A549 (cell line): ENCODE results near the gene MOV10L1. TPM values are rescaled to one million over a fixed set of nuclear protein-coding genes. Genes with fewer than 3 reads are reported as not detected.

ENCODE experiments used
- ATAC-seq, 2 experiments: fragments of 200-7000 bp in 1 of 2; fragments of >200 bp in 1 of 2; cut with Nextera tagmentation in 1 of 2; cut with Tn5 transposase in 1 of 2; 3 replicates each; pipeline versions ENCODE4 v1.8.0 to v1.9.1; 2018 to 2020; ENCODE audit warnings: mild to moderate bottlenecking in 1 of 2, moderate library complexity in 1 of 2
- CTCF ChIA-PET: fragments of 300-600 bp; sonication (Branson Sonifier 250); formaldehyde crosslinking; extraction: SDS; loops from one replicate; lab custom pipeline; 2021; ENCODE audit warnings: antibody characterized with exemption, inconsistent platforms; lab: Yijun Ruan, JAX
- POLR2A ChIA-PET: fragments of 350-600 bp; formaldehyde crosslinking; extraction: SDS; loops from one replicate; lab custom pipeline; 2021; ENCODE audit warnings: antibody characterized with exemption, inconsistent platforms; lab: Yijun Ruan, JAX
- DNase-seq, 2 experiments: peaks; one replicate each; pipeline versions ENCODE4 v3.0.0 to v3.0.0-alpha.2; 2011 to 2016; ENCODE audit warnings: low read depth in 1 of 2, low spot score in 1 of 2
- FAIRE-seq: peaks from 2 replicates; lab custom pipeline; 2011; peaks lifted over from hg19 to GRCh38; lab: Jason Lieb, UNC
- H3K27ac ChIP-seq, 2 experiments: fragments of >200 bp; sonication (Bioruptor Twin); formaldehyde crosslinking; 3 replicates each; pipeline ENCODE4 v1.5.1; 2016 to 2017
- H3K4me1 ChIP-seq: fragments of >200 bp; sonication (Bioruptor Twin); formaldehyde crosslinking; 3 replicates; pipeline ENCODE4 v1.6.1; 2016
- H3K4me2 ChIP-seq: fragments of >200 bp; sonication (Bioruptor Twin); formaldehyde crosslinking; 3 replicates; pipeline ENCODE4 v1.6.1; 2016
- H3K4me3 ChIP-seq: fragments of >200 bp; sonication (Bioruptor Twin); formaldehyde crosslinking; 3 replicates; pipeline ENCODE4 v1.5.1; 2016
- H3K9me3 ChIP-seq: fragments of >200 bp; sonication (Bioruptor Twin); formaldehyde crosslinking; 3 replicates; pipeline ENCODE4 v1.6.1; 2016
- CBX8 ChIP-seq: fragments of 200-600 bp; sonication (generic); IDR thresholded peaks from 2 replicates; pipeline ENCODE4 v1.6.1; 2016
- CHD2 ChIP-seq: fragments of 150-350 bp; IDR thresholded peaks from 2 replicates; pipeline ENCODE4 v1.6.1; 2014; ENCODE audit warnings: low read length; ENCODE audit not compliant: partially characterized antibody
- CTCF ChIP-seq: fragments of >200 bp; sonication (Bioruptor Twin); formaldehyde crosslinking; IDR thresholded peaks from 3 replicates; pipeline ENCODE4 v1.5.1; 2016
- E2F6 ChIP-seq: IDR thresholded peaks from 2 replicates; pipeline ENCODE4 v1.6.1; 2012; ENCODE audit warnings: low read depth, borderline replicate concordance
- EHF ChIP-seq: fragments of 250-450 bp; sonication (Bioruptor Pico); IDR thresholded peaks from 2 replicates; pipeline ENCODE4 v1.5.0; 2020; ENCODE audit warnings: mild to moderate bottlenecking
- ESRRA ChIP-seq: fragments of 150-350 bp; IDR thresholded peaks from 2 replicates; pipeline ENCODE4 v1.6.1; 2014; ENCODE audit warnings: mild to moderate bottlenecking, low read length, borderline replicate concordance
- FOSB ChIP-seq: fragments of 250-450 bp; sonication (Bioruptor Pico); IDR thresholded peaks from 2 replicates; pipeline ENCODE4 v1.5.0; 2020; ENCODE audit warnings: mild to moderate bottlenecking, moderate library complexity
- FOSL2 ChIP-seq, 2 experiments: fragments of 450-650 bp in 1 of 2; fragments of >200 bp in 1 of 2; sonication (Bioruptor Twin) in 1 of 2; formaldehyde crosslinking; IDR thresholded peaks; 2 replicates each; pipeline versions ENCODE4 v1.5.0 to v1.6.1; 2016 to 2020; ENCODE audit warnings: mild to moderate bottlenecking in 1 of 2, moderate library complexity in 1 of 2
- FOXS1 ChIP-seq: fragments of 250-450 bp; sonication (Bioruptor Pico); IDR thresholded peaks from 2 replicates; pipeline ENCODE4 v1.5.0; 2020; ENCODE audit warnings: mild to moderate bottlenecking, moderate library complexity
- GATA3 ChIP-seq: IDR thresholded peaks from 2 replicates; pipeline ENCODE4 v1.6.1; 2012; ENCODE audit warnings: borderline replicate concordance
- HDAC2 ChIP-seq: fragments of 200-600 bp; sonication (generic); IDR thresholded peaks from 2 replicates; pipeline ENCODE4 v1.6.1; 2016
- HES2 ChIP-seq: fragments of >200 bp; sonication (Bioruptor Twin); formaldehyde crosslinking; IDR thresholded peaks from 2 replicates; pipeline ENCODE4 v1.6.1; 2016
- HEYL ChIP-seq: fragments of 250-450 bp; sonication (Bioruptor Pico); IDR thresholded peaks from 2 replicates; pipeline ENCODE4 v1.8.0; 2021; ENCODE audit warnings: mild to moderate bottlenecking, moderate library complexity
- HMGXB4 ChIP-seq: fragments of 250-450 bp; sonication (Bioruptor Pico); IDR thresholded peaks from 2 replicates; pipeline ENCODE4 v1.5.0; 2021; ENCODE audit warnings: mild to moderate bottlenecking, moderate library complexity, borderline replicate concordance
- HOXB5 ChIP-seq: fragments of 250-450 bp; sonication (Bioruptor Pico); IDR thresholded peaks from 2 replicates; pipeline ENCODE4 v1.5.0; 2020; ENCODE audit warnings: mild to moderate bottlenecking, moderate library complexity
- JUN ChIP-seq, 2 experiments: fragments of >200 bp; sonication (Bioruptor Twin); formaldehyde crosslinking; IDR thresholded peaks; 2 replicates in 1 of 2; 3 replicates in 1 of 2; pipeline ENCODE4 v1.6.1; 2016 to 2017
- JUNB ChIP-seq: fragments of >200 bp; sonication (Bioruptor Twin); formaldehyde crosslinking; IDR thresholded peaks from 2 replicates; pipeline ENCODE4 v1.6.1; 2016
- KDM5A ChIP-seq: fragments of 200-600 bp; sonication (generic); IDR thresholded peaks from 2 replicates; pipeline ENCODE4 v1.6.1; 2016; ENCODE audit warnings: antibody characterized with exemption, mild to moderate bottlenecking
- MAX ChIP-seq: IDR thresholded peaks from 2 replicates; pipeline ENCODE4 v1.6.1; 2012
- MYC ChIP-seq: IDR thresholded peaks from 2 replicates; pipeline ENCODE4 v1.6.1; 2012; ENCODE audit warnings: mild to moderate bottlenecking, inconsistent platforms, low read length, improper control_type of control experiment, borderline replicate concordance
- NPAS2 ChIP-seq: fragments of 250-450 bp; sonication (Bioruptor Pico); IDR thresholded peaks from 2 replicates; pipeline ENCODE4 v1.8.0; 2022; ENCODE audit warnings: mild to moderate bottlenecking, moderate library complexity, borderline replicate concordance
- NR3C1 ChIP-seq: fragments of >200 bp; sonication (Bioruptor Twin); formaldehyde crosslinking; IDR thresholded peaks from 3 replicates; pipeline ENCODE4 v1.6.1; 2017
- PHF8 ChIP-seq: fragments of 200-600 bp; sonication (generic); IDR thresholded peaks from 2 replicates; pipeline ENCODE4 v1.6.1; 2016; ENCODE audit warnings: low read depth, mild to moderate bottlenecking, antibody characterized with exemption, moderate library complexity, borderline replicate concordance
- POLR2A ChIP-seq: IDR thresholded peaks from 2 replicates; pipeline ENCODE4 v1.6.1; 2012; ENCODE audit warnings: mild to moderate bottlenecking, low read length
- RAD21 ChIP-seq, 2 experiments: fragments of >200 bp in 1 of 2; sonication (Bioruptor Twin) in 1 of 2; formaldehyde crosslinking in 1 of 2; IDR thresholded peaks in 1 of 2; conservative IDR thresholded peaks in 1 of 2; 2 replicates in 1 of 2; 3 replicates in 1 of 2; pipeline ENCODE4 v1.6.1; 2012 to 2018; ENCODE audit warnings: inconsistent platforms in 1 of 2
- RCOR1 ChIP-seq: fragments of 150-350 bp; IDR thresholded peaks from 2 replicates; pipeline ENCODE4 v1.6.1; 2014; ENCODE audit warnings: antibody characterized with exemption, low read length, low read depth
- RNF2 ChIP-seq: fragments of 200-600 bp; sonication (generic); IDR thresholded peaks from 2 replicates; pipeline ENCODE4 v1.6.1; 2016; ENCODE audit warnings: low read depth, mild to moderate bottlenecking, antibody characterized with exemption, moderate library complexity, borderline replicate concordance
- SREBF2 ChIP-seq: fragments of 450-650 bp; IDR thresholded peaks from 2 replicates; pipeline ENCODE4 v1.6.1; 2014; ENCODE audit warnings: mild to moderate bottlenecking, moderate library complexity
- TFCP2L1 ChIP-seq: fragments of 250-450 bp; sonication (Bioruptor Pico); IDR thresholded peaks from 2 replicates; pipeline ENCODE4 v1.5.0; 2021; ENCODE audit warnings: mild to moderate bottlenecking
- USF2 ChIP-seq: fragments of 450-650 bp; IDR thresholded peaks from 2 replicates; pipeline ENCODE4 v1.6.1; 2014; ENCODE audit warnings: antibody characterized with exemption
- ZC3H11A ChIP-seq: fragments of 450-650 bp; IDR thresholded peaks from 2 replicates; pipeline ENCODE4 v1.6.1; 2014; ENCODE audit warnings: antibody characterized with exemption, mild to moderate bottlenecking
- ZFP36 ChIP-seq: fragments of 450-650 bp; IDR thresholded peaks from 2 replicates; pipeline ENCODE4 v1.6.1; 2014; ENCODE audit warnings: borderline replicate concordance; ENCODE audit not compliant: partially characterized antibody
- ZNF302 ChIP-seq: fragments of 250-450 bp; sonication (Bioruptor Pico); IDR thresholded peaks from 2 replicates; pipeline ENCODE4 v1.9.0; 2021; ENCODE audit warnings: inconsistent platforms, mild to moderate bottlenecking, moderate library complexity
- WGBS: methylation state at CpG from one replicate; pipeline ENCODE4 v1.1.6; 2017; ENCODE audit errors: missing lambda C conversion rate; 5-methylcytosine and 5-hydroxymethylcytosine counted together
- polyA plus RNA-seq, 4 experiments: library from polyadenylated mRNA; depleted of rRNA in 3 of 4; stranded (reverse); fragments of >200 nt; fragmentation: RNase III in 1 of 4; extraction: RNeasy Plus Mini Kit Qiagen cat#74134 plus additional on column Dnase treatment in 1 of 4; gene quantifications; 2 replicates in 3 of 4; 3 replicates in 1 of 4; pipeline ENCODE4 v1.2.3, GENCODE V29; 2011 to 2017

The MOV10L1 gene
- polyA plus RNA-seq, 2 of the 4 experiments (the other 2 are of a cell fraction): 0.04 TPM

- ChIA-PET POLR2A (no interaction called here), CTCF (no interaction called here)
- Histone ChIP-seq H3K9me3 (no peaks in the 10 kb centered on the region), H3K4me3 (no peak overlapping the region), H3K4me1 (no peaks in the 10 kb centered on the region), H3K4me2 (no peak overlapping the region), H3K27ac (no peak overlapping the region)
- 68% methylated on average over 14 of the region's 27 CpGs for WGBS
- no peak for TF ChIP-seq FOXS1 (CRISPR knock-in tag)
- no peak for TF ChIP-seq HEYL
- TF ChIP-seq TFCP2L1 (CRISPR knock-in tag): no peak
- no peak for TF ChIP-seq SREBF2
- no peak for TF ChIP-seq E2F6
- TF ChIP-seq NPAS2 (CRISPR knock-in tag): no peak
- no peak for TF ChIP-seq FOSB (CRISPR knock-in tag)
- TF ChIP-seq MYC: no peak
- no peak for TF ChIP-seq GATA3
- TF ChIP-seq HES2: no peak
- TF ChIP-seq CHD2: no peak
- no peak for TF ChIP-seq RAD21 (conservative IDR thresholded peaks at IDR 0.05 in 1 of 2, IDR thresholded peaks at IDR 0.05 in 1 of 2)
- no peak for TF ChIP-seq CBX8
- no peak for TF ChIP-seq ESRRA
- no peak for TF ChIP-seq JUN (IDR thresholded peaks at IDR 0.05)
- no peak for TF ChIP-seq HMGXB4
- TF ChIP-seq KDM5A: no peak
- TF ChIP-seq PHF8: no peak
- ATAC-seq: no peak; a peak in 1 of 6 replicates
- DNase-seq: no peak
- FAIRE-seq: no peak
These were observed 43.1 kb upstream of the MOV10L1 start for GRCh38 chr22:50046481-50047245.

GRCh38 chr22:50047346-50047745 is 42.5 kb upstream of the MOV10L1 start:
- 64% methylated on average over 7 of the region's 16 CpGs for WGBS
- ChIA-PET CTCF (no interaction called here), POLR2A (no interaction called here)
- H3K27ac ChIP-seq: no peak overlapping the region
- ATAC-seq (no peak), DNase-seq (no peak), FAIRE-seq (no peak)
- TF ChIP-seq ZFP36 (no peak), HES2 (no peak), ZC3H11A (no peak), JUNB (no peak), CBX8 (no peak), POLR2A (no peak), MAX (no peak), RCOR1 (no peak), MYC (no peak), HDAC2 (no peak), EHF (CRISPR knock-in tag) (no peak), FOSL2 (IDR thresholded peaks at IDR 0.05) (no peak), FOSL2 (CRISPR knock-in tag; IDR thresholded peaks at IDR 0.05) (no peak), NR3C1 (no peak), ESRRA (no peak), ZNF302 (CRISPR knock-in tag) (no peak), HOXB5 (CRISPR knock-in tag) (no peak), CTCF (no peak), RNF2 (no peak), USF2 (no peak), TFCP2L1 (CRISPR knock-in tag) (no peak)
- H3K9me3 ChIP-seq: no peaks in the 10 kb centered on the region
- no peaks in the 10 kb centered on the region for H3K4me1 ChIP-seq
- no peak overlapping the region for H3K4me2 ChIP-seq
- no peak overlapping the region for H3K4me3 ChIP-seq
